Measurements from ENCODE around the gene RAD9A.

The RAD9A gene

DNA sequence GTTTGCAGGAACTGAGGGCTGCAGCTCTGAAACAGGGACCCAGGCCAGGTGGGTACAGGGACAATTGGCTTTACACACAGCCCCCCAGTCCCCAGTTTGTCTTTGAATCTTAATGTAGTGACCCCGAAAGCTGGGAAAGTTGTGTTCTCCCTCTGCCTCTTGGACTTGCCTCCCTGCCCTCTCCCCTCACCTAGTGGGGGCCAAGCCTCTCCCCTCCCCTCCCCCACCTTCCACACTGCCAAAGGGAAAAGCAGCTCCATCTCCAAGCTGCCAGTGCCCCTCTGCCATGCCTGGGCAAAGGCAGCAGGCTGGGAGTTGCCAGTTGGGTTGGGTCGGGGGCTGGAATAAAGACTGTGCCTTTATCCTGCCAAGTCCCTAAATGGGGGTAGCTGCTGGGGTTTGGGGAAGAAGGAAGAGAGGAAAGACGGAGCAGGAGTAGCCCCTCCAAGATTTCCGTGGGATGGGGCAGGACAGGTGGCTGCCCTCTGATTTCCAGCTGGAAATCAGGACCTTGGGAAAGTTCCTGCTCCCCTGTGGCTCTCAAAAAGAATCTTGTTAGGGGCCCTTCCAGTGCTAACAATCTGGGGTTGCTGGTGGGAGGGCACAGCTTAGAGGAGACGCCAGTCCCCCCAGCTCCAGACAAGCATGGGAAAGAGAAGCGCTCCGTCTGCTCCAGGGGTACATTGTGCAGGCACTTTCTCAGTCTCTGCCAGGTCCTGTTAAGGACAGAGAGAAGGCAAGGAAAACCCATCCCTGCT is 15.5 kb upstream of the RAD9A start:
- H3K27me3 ChIP-seq (ENCODE audit: insufficient read depth, low read length), result no peaks in the 10 kb centered on the region
- no peak overlapping the region for H2AFZ ChIP-seq (ENCODE audit: low read length, unreplicated experiment)
- H3K4me1 ChIP-seq (ENCODE audit: control insufficient read depth, insufficient read depth, low read length, unreplicated experiment), result peaks cover 55% of the 10 kb centered on the region
- peaks cover 20% of the 10 kb centered on the region for H3K79me2 ChIP-seq (ENCODE audit: control insufficient read depth, insufficient read depth, low read length, unreplicated experiment)
- H3K27ac ChIP-seq (ENCODE audit: low read depth, low read length), result no peak overlapping the region
- H3K4me3 ChIP-seq (ENCODE audit: low read depth, low read length), result no peak overlapping the region
- no peaks in the 10 kb centered on the region for H3K36me3 ChIP-seq (ENCODE audit: insufficient read depth, low read length)

DNA sequence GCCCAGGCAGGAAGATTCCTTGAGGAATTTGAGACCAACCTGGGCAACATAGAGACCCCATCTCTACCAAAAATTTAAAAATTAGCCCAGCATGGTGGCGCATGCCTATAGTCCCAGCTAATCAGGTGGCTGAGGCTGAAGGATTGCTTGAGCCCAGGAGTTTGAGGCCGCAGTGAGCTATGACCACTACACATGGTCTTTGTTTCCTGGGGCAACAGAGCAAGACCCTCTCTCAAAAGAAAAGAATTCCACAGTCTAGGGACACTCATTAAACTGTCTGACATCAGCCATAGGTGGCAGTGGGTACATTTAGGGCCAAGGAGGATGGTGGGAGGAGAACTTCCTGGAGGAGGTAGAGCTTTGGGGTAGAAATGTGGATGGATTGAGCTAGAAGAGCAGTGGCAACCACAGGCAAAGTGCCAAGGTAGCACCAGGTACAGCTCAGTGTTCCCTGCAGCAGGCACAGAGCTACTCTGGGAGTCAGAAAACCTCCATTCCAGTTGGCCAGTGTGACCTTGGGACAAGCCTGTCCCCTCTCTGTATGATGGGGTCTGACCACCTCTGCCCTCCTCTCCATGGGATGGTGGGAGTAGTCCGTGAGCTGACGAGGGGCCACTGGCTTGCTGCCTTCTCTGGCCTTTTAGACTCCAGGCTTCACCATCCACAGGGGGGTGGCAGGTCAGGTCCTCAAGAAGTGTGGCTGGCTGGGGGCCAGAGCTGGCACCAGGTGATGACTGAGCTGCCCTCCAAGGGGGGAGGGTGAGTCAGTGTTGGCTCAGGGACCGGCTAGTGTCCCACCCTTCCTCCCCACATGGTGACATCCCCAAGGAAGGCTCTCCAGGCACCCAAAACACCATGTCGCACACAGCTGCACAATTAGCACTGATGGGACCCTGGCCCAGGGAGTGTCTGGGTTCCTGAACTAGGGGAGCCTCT is 14.6 kb upstream of the RAD9A start:
- H3K79me2 ChIP-seq (ENCODE audit: control insufficient read depth, insufficient read depth, low read length, unreplicated experiment), result peaks cover 11% of the 10 kb centered on the region
- no peak overlapping the region for H3K4me3 ChIP-seq (ENCODE audit: low read depth, low read length)
- H2AFZ ChIP-seq (ENCODE audit: low read length, unreplicated experiment), result no peak overlapping the region
- no peak overlapping the region for H3K27ac ChIP-seq (ENCODE audit: low read depth, low read length)
- no peaks in the 10 kb centered on the region for H3K36me3 ChIP-seq (ENCODE audit: insufficient read depth, low read length)
- H3K4me1 ChIP-seq (ENCODE audit: control insufficient read depth, insufficient read depth, low read length, unreplicated experiment), result peaks cover 52% of the 10 kb centered on the region
- H3K27me3 ChIP-seq (ENCODE audit: insufficient read depth, low read length), result no peaks in the 10 kb centered on the region

DNA sequence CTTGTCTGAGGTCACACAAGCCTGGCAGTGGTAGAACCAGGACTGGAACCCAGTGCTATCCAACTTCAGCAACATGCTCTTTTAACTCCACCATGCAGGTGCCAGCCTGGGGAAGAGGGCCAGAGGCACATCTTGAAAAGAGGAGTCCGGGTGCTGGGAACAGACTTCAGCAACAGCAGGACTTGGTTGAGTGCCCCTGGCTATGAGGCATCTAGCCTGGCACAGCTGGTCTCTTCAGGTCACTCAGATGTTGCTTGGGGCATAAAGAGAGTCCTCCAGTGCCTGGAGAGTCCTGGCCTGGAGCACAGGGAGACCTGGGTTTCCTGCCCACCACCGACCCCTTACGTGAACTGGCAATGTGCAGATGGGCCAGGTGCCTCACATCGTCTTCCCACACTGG is 13.2 kb upstream of the RAD9A start:
- Histone ChIP-seq H3K27me3 (ENCODE audit: insufficient read depth, low read length) (no peaks in the 10 kb centered on the region), H3K4me3 (ENCODE audit: low read depth, low read length) (no peak overlapping the region), H2AFZ (ENCODE audit: low read length, unreplicated experiment) (no peak overlapping the region), H3K36me3 (ENCODE audit: insufficient read depth, low read length) (no peaks in the 10 kb centered on the region), H3K4me1 (ENCODE audit: control insufficient read depth, insufficient read depth, low read length, unreplicated experiment) (peaks cover 52% of the 10 kb centered on the region), H3K79me2 (ENCODE audit: control insufficient read depth, insufficient read depth, low read length, unreplicated experiment) (no peaks in the 10 kb centered on the region), H3K27ac (ENCODE audit: low read depth, low read length) (no peak overlapping the region)

DNA sequence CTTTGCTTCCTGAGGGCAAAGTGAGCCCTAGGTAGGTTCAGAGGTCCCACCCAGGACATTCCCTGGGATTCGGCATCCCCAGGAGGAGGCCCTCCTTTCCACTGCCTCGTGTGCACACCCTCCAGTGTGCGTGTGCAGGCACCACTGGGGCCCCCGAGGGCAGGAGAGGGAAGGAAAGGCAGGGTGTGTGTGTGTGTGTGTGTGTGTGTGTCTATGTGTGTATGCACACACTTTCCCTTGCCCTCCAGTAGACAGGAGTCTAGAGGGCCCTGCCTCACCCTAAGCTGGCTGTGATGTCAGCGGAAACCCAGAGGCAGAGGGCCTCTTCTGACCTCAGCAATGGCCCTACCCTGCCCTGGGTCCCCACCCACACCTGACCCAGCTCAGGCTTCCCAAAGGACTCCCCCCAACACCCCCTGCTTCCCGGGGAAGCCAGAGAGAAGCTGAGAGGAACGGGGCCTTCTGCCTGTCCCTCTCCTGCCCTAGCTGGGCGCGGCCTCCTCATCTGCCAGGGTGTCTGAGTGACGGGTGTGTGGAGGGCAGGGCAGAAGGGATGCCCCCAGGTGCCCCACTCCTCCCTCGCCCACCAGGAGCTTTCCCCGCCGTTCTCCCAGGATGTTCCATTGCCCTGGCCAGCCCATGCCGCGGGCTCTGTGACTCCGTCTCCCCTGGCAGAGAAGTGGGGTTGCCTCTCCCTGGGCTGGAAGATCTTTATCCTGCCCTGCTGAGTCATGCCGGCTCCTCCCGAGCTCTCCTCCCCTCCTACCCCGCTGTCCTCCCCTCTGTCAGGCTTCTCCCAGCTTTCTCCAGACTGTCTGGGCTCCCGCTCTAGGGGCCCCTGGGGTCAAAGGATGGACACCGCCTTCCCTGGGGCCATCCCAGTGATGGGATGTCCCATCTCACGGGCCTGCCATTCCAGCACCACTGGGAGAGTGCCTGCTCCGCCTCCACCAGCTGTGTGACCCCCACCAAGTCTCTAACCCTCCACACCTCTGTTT is 12.4 kb upstream of the RAD9A start:
- Histone ChIP-seq H3K27ac (ENCODE audit: low read depth, low read length) (peak overlapping the region; percentile 24), H3K79me2 (ENCODE audit: control insufficient read depth, insufficient read depth, low read length, unreplicated experiment) (no peaks in the 10 kb centered on the region), H2AFZ (ENCODE audit: low read length, unreplicated experiment) (peak overlapping the region; percentile 62), H3K4me1 (ENCODE audit: control insufficient read depth, insufficient read depth, low read length, unreplicated experiment) (peaks cover 54% of the 10 kb centered on the region), H3K4me3 (ENCODE audit: low read depth, low read length) (no peak overlapping the region), H3K36me3 (ENCODE audit: insufficient read depth, low read length) (no peaks in the 10 kb centered on the region), H3K27me3 (ENCODE audit: insufficient read depth, low read length) (no peaks in the 10 kb centered on the region)

DNA sequence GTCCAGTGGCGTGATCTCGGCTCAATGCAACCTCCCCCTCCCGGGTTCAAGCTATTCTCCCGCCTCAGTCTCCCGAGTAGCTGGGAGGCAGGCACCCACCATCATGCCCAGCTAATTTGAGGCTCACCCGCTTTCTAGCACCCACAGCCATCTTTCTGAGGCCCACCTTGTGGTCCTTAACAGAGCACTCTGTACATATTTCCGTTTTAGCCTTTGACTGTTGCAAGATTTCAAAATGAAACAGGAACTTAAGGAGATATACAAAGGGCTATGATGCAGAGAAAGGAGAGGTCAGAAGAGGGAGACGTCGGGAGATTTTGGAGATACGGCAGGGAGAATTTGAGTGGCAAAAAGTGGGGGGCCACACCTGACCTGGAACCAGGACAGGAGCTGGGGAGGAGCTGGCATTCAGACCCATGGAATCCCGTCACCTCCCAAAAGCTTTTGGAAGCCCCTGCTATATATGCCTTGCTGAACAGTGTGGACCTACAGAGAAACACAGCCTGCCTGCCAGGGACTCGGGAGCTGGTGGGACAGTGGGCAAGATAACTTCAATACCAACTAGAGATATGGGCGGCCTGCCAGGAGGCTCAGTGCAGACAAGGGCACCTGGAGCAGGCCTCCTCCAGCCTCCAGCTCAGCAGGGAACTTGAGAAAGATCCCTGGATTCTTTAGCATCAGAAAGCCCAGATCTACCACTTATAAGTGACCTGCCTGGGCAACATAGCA is 10.4 kb upstream of the RAD9A start:
- H2AFZ ChIP-seq (ENCODE audit: low read length, unreplicated experiment), result no peak overlapping the region
- peaks cover 50% of the 10 kb centered on the region for H3K4me1 ChIP-seq (ENCODE audit: control insufficient read depth, insufficient read depth, low read length, unreplicated experiment)
- H3K36me3 ChIP-seq (ENCODE audit: insufficient read depth, low read length), result no peaks in the 10 kb centered on the region
- H3K27ac ChIP-seq (ENCODE audit: low read depth, low read length), result no peak overlapping the region
- no peaks in the 10 kb centered on the region for H3K79me2 ChIP-seq (ENCODE audit: control insufficient read depth, insufficient read depth, low read length, unreplicated experiment)
- no peaks in the 10 kb centered on the region for H3K27me3 ChIP-seq (ENCODE audit: insufficient read depth, low read length)
- no peak overlapping the region for H3K4me3 ChIP-seq (ENCODE audit: low read depth, low read length)

DNA sequence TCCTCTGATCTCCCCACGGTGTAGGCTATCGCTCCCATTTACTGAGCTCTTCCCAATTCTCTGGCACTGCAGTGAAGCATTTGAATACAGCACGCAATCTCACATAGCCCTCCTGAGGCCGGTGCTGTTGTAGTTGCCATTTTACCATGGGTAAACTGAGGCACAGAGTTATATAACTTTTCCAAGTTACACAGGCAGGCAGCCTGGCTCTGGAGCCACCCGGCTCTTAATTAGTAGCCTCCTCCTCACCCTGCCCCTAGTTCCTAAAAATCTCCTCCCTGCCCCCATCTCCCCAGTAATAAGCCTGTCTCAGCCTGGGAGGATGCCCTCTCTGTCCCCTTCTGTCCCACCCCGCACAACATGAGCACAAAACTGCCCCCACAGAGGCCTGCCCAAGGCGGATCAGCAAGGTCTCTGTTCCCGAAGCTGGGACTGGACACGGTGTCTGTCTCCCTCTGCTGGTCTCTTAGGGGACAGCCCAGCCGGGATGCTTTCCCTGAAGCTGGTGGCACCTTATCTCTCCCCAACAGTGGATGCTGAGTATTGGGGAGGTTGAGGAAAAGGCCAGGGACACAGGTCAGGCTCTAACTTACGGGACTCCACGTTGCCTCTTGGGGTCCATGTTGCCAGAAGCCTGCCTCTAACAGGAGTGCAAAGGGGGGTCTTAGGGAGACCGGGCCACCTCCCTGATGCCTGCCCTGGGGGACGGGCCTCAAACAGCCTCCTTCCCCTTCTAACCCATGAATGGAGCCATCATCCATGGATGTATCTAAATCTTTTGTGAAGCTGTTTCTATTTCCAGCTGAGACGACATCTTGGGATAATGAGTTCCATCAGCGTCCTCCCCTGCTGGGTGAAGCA is 9.3 kb upstream of the RAD9A start:
- Histone ChIP-seq H3K27me3 (ENCODE audit: insufficient read depth, low read length) (no peaks in the 10 kb centered on the region), H3K36me3 (ENCODE audit: insufficient read depth, low read length) (no peaks in the 10 kb centered on the region), H3K27ac (ENCODE audit: low read depth, low read length) (no peak overlapping the region), H3K79me2 (ENCODE audit: control insufficient read depth, insufficient read depth, low read length, unreplicated experiment) (no peaks in the 10 kb centered on the region), H2AFZ (ENCODE audit: low read length, unreplicated experiment) (no peak overlapping the region), H3K4me1 (ENCODE audit: control insufficient read depth, insufficient read depth, low read length, unreplicated experiment) (peaks cover 44% of the 10 kb centered on the region), H3K4me3 (ENCODE audit: low read depth, low read length) (no peak overlapping the region)

DNA sequence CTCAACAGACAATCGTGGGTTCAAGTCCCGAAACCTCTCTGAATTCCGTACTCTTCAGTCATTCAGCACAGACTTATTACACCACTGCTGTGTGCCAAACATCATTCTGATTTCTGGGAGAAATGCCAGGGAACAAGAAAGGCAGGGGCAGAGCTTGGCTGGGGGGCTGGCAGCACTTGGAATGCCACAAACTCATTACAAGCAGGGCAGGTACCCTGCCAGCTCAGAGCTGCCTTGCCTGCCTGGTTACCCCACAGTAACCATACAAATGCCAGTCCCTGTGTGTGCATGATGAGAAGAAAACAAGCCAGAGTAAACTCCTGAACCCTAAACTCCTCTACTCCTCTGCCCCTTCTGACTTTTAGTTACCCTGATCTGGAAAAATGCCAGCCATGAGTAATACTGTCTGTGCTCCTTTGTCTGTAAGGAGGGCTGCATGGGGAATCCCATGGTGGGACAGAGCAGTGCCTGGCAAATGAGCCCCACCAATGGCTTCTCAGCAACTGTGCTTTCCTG is 6.9 kb upstream of the RAD9A start:
- Histone ChIP-seq H3K27me3 (ENCODE audit: insufficient read depth, low read length) (no peaks in the 10 kb centered on the region), H3K27ac (ENCODE audit: low read depth, low read length) (no peak overlapping the region), H3K4me1 (ENCODE audit: control insufficient read depth, insufficient read depth, low read length, unreplicated experiment) (peaks cover 24% of the 10 kb centered on the region), H3K4me3 (ENCODE audit: low read depth, low read length) (no peak overlapping the region), H2AFZ (ENCODE audit: low read length, unreplicated experiment) (no peak overlapping the region), H3K36me3 (ENCODE audit: insufficient read depth, low read length) (no peaks in the 10 kb centered on the region), H3K79me2 (ENCODE audit: control insufficient read depth, insufficient read depth, low read length, unreplicated experiment) (no peaks in the 10 kb centered on the region)

DNA sequence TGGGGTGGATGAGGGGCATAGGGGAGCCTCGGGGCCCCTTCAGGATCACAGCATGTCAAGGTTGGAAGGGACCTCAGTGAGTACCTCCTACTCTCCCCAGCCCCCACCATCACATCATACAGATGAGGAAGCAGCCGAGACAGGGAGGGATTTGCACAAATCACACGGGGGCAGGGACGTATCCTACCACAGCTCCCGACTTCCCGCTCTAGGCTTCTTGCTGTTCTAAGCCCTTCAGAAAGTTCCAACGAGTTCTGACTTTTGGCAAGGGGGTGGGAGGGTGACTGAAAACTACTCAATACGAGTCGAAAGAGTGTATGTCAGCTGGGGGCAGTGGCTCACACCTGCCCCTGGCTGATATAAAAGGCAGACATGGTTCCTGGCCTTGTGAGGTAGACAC is 4.7 kb upstream of the RAD9A start:
- H3K27ac ChIP-seq (ENCODE audit: low read depth, low read length), result no peak overlapping the region
- no peaks in the 10 kb centered on the region for H3K36me3 ChIP-seq (ENCODE audit: insufficient read depth, low read length)
- H3K4me1 ChIP-seq (ENCODE audit: control insufficient read depth, insufficient read depth, low read length, unreplicated experiment), result peaks cover 15% of the 10 kb centered on the region
- H3K4me3 ChIP-seq (ENCODE audit: low read depth, low read length), result no peak overlapping the region
- no peaks in the 10 kb centered on the region for H3K27me3 ChIP-seq (ENCODE audit: insufficient read depth, low read length)
- no peaks in the 10 kb centered on the region for H3K79me2 ChIP-seq (ENCODE audit: control insufficient read depth, insufficient read depth, low read length, unreplicated experiment)
- H2AFZ ChIP-seq (ENCODE audit: low read length, unreplicated experiment), result no peak overlapping the region

DNA sequence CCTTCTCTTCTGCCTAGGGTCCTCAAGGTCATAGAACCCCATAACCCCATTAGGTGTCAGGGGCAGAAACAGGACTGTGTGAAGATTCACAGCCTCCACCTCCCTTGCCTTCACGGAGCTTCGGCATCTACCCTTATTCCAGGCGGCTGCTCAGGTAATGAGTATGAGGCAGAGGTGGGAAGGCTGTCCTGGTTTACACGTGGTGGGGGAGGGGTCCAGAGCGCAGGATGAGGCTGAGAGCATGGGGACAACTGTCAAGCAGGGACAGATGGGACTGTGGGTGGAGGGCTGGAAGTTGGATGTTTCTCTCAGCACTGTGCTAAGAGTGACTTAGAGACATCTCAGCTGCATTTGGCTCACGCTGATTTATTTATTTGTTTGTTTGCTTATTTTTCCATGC is 4.3 kb upstream of the RAD9A start:
- no peaks in the 10 kb centered on the region for H3K79me2 ChIP-seq (ENCODE audit: control insufficient read depth, insufficient read depth, low read length, unreplicated experiment)
- H3K27me3 ChIP-seq (ENCODE audit: insufficient read depth, low read length), result no peaks in the 10 kb centered on the region
- H3K36me3 ChIP-seq (ENCODE audit: insufficient read depth, low read length), result no peaks in the 10 kb centered on the region
- peaks cover 15% of the 10 kb centered on the region for H3K4me1 ChIP-seq (ENCODE audit: control insufficient read depth, insufficient read depth, low read length, unreplicated experiment)
- no peak overlapping the region for H3K27ac ChIP-seq (ENCODE audit: low read depth, low read length)
- H2AFZ ChIP-seq (ENCODE audit: low read length, unreplicated experiment), result no peak overlapping the region
- H3K4me3 ChIP-seq (ENCODE audit: low read depth, low read length), result no peak overlapping the region
